Renal cortical epithelial cell (primary cell): ENCODE results near the gene NGLY1. TPM values are rescaled to one million over a fixed set of nuclear protein-coding genes. Genes with fewer than 3 reads are reported as not detected.

ENCODE experiments used
- DNase-seq: peaks from one replicate; pipeline ENCODE4 v3.0.0-alpha.2; 2011; ENCODE audit warnings: low read depth
- total RNA-seq: library from RNA; depleted of rRNA; stranded (reverse); fragments of >200 nt; gene quantifications from 2 replicates; pipeline ENCODE4 v1.2.3, GENCODE V29; 2014

The NGLY1 gene, protein sequence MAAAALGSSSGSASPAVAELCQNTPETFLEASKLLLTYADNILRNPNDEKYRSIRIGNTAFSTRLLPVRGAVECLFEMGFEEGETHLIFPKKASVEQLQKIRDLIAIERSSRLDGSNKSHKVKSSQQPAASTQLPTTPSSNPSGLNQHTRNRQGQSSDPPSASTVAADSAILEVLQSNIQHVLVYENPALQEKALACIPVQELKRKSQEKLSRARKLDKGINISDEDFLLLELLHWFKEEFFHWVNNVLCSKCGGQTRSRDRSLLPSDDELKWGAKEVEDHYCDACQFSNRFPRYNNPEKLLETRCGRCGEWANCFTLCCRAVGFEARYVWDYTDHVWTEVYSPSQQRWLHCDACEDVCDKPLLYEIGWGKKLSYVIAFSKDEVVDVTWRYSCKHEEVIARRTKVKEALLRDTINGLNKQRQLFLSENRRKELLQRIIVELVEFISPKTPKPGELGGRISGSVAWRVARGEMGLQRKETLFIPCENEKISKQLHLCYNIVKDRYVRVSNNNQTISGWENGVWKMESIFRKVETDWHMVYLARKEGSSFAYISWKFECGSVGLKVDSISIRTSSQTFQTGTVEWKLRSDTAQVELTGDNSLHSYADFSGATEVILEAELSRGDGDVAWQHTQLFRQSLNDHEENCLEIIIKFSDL
- total RNA-seq, result 39.9 and 42.7 TPM in 2 replicates

DNA sequence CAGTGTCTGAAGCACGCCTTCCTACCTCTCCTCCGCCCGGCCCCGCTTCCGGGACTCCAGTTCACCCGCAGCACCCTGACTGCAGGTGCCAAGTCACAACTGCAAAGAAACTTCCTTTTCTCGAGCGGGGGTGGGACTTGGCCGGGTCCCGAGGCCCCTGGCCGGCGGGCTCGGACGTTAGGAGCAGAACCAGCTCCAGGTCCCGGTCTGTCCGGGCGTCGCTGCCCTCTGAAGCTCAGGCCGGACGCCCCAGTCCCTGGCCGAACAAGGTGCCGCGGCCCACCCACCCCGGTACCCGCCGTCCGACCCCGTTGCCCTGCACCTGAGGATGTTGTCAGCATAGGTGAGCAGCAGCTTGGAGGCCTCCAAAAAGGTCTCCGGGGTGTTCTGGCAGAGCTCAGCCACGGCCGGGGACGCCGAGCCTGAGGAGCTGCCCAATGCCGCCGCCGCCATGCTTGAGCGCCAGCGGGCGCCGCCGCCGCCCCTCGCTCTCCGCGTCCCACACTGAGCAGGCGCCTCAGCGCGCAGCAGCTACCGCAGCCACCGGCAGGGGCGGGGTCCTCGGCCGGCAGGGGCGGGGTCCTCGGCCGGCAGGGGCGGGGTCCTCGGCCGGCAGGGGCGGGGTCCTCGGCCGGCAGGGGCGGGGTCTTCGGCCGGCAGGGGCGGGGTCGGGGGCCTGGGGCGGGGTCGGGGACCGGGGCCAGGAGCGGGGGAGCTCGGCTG, at the start of gene NGLY1:
TSS of gene NGLY1 (minus strand) at position 506 of the 723 bp plus-strand sequence. CDS start at position 453, 53 bp downstream.
- DNase-seq, result peak; percentile 44

DNA sequence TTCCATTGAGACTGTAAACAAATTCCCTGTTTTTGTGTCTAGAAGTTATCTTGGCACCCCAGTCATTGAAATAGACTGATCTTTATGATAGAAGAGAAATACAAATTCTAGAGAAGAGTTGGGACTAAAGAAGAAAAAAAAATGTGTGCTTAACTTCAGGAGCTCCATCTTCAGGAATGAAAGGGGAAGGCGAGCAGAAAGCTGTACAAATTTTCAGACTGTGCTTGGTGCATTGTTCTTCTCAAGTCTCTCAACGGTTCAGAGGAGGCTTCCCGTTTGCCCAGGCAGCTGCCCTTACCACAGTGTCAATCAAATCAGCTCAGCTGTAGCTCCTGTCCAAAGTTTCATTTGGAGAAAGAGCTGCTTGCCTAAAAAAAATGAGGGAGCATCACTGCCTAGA, 48.3 kb upstream of the NGLY1 start:
- peak; percentile 82 for DNase-seq

DNA sequence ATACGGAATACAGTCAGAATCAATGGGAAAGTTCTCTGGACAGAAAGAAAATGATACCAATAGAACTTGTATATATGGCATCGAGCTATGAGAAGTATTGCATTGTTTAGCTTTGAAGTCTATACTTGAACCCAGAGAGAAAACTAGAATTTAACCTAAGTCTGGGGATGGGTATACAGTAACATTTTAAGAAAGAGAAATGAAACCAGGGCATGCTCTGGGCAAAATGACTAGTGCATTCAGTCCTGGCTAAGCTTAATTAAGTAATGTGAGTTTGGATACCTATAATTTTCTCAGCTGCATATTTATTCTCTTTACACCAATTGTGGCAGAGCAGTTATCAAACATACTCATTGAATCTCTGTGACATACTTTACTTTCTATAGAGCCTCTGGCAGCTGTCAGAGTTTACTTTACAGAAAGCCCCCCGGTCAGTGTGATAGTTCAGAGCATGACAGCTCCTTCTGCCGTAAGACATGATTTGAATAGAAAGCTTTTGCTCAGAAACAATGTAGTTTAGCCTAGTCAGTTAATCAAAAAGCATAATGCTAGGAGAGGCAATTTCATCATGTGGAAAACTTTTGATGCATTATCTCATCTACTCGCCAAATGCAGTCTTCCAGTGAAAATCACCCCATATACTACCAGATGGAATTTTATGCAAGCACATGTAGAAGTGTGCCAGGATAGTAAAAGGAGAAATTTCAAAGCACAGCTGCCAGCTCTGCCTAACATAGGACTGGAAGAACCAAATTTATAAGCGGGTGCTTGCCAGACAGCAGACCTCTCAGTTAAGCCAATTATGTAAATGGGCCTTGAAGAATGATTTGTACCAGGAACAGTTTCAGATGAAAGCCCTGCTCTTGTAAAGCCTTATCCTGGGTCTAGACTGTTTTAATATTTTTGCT, 47.4 kb upstream of the NGLY1 start:
- no peak for DNase-seq

DNA sequence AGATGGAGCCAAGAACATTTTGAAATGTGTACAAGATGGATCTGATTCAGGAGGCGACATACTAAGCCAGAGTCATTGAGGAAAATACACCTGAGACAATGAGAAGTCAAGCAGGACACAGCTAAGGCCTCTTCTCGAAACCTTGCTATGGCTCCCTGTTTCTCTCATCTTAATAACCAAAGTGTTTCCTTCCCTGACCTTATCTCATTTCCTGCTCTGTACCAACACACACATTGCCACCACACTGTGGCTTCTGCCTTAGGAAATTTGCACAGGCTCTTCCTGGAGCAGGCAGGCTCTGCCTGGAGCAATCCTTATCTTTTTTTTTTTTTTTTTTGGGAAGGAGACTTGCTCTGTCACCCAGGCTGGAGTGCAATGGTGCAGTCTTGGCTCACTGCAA, 43.3 kb upstream of the NGLY1 start:
- DNase-seq, result no peak

DNA sequence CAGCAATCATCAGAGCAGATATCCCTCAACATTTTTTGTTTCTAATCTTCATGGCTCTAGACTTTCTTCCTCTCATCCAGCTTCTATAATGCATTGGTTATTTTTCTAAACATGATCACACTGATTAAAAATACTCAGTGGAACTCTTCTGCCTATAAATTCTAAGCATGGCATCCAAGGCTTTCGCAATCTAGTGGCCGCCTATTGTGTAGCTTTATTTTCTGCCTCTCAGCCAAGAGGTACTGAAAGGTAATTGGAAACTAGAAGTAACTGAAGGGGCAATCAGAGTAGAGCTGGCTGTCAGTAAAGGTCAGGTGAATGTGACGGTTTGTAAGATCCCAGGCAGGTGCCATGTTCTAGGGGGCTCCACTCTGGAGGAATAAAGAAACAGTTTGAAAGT, 40.1 kb upstream of the NGLY1 start:
- no peak for DNase-seq

DNA sequence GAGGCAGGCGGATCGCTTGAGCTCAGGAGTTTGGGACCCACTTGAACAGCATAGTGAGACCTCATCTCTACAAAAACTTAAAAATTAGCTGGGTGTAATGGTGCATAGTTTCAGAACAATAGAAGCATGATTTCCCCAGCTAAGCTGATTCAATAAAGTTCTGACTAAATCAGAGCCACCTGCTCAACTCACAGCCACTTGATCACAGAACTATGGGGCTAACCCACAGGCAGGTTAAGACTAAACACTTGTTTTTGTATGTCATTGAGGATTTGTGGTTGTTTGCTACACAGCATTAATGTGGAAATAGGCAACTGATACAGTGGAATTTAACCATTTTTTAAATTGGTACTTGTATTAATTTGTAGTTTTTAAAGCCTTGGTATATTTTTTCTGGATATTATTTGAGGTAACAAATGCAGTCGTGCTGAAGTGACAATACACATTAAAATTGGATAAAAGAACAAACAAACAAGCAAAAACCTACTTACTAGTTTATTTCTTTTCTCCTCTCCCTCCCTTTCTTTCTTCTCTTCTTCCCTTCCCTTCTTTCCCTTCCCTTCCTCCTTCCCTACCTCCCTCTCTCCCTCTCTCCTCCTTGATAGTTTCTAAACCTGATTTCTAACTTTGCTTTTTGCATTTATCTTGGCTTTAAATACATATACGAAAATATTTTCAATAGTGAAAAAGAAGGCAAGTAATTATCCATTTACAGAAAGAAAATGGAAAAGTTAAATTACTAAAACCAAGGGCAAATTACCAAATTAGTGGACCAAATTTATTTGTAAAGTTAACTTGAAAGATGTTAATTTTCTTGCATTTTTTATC, 38.7 kb upstream of the NGLY1 start:
- DNase-seq, result no peak

DNA sequence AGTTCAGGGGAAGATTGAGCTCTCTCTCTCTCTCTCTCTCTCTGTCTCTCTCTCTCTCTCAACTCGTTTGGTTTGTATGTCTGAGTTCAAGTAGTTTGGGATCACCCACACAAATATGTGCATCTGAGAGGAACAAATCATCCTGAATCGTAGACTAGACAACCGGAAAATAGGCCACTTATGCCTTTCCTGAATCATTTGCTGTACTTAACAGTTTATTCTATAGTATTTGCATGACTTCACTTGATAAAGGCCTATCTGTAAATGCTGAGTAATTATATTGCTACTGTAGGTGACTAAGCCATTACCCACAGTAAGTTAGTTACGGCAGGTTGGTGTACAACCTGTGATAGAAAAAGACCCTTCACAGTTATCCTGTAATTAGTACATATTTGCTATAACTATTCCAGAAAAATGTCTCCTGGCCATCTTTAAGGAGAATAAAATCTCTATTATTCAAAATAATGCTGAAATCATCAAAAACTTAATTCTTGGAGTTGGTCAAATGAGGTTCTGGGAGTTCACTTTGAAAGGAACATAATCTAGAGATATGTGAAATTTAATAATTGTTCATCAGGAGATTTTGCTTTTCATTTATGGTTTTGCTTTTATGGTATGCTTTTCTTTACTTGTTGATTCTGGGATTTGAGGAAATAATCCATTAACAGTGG, 37.7 kb upstream of the NGLY1 start:
- peak; percentile 21 for DNase-seq

DNA sequence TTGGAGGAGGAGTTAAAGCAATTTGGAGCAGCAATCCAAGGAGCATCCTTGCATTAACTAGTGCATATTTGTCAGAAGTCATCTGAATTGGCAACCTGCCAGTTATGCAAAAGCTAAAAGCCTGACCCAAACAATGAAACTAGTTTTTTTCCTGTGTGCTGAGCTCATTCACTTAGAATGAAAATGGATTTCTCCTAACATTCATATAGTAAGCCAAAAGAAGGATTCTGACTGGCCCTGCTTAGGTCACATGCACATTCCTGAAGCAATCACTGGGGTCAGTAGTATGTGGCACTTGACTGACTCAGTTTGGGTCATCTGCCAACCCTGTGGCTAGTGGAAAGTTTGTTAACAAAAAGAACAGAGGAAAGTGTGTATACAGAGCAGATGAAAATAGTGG, 37.1 kb upstream of the NGLY1 start:
- DNase-seq, result peak; percentile 95

DNA sequence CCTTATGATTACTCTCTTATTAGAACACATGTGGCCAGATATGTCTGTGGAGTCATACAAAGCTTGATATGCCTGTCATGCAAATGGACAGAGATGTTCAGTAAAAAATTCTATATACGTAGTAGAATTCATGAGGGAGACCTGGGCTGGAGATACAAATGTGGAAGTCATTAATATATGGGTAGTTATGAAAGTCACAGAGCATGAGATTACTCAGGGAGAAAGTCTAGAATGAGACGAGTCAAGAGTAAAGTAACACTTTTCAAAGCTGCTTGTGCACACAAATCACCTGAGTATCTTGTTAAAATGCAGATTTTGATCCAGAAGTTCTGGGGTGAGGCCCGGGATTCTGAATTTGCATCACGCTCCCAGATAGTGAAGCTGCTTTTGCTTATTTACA, 35.1 kb upstream of the NGLY1 start:
- no peak for DNase-seq

DNA sequence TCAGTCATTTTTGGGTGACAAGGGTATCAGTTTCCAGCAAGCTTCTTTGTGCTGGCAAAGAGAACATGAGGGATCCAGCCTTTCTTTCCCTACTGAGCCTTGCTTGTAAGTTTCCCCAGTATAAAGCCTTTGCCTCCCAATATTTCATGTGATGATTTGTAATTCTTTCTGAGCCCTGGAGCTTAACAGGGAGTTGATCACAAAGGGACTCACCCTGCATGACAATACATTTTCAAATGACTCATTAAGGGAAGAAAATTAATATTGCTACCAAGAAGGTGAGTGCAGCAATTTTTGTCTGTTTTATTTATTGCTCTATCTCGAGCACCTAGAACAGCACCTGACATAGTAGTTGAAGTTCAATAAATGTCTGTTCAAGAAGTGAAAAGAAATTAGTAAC, 34.4 kb upstream of the NGLY1 start:
- no peak for DNase-seq

DNA sequence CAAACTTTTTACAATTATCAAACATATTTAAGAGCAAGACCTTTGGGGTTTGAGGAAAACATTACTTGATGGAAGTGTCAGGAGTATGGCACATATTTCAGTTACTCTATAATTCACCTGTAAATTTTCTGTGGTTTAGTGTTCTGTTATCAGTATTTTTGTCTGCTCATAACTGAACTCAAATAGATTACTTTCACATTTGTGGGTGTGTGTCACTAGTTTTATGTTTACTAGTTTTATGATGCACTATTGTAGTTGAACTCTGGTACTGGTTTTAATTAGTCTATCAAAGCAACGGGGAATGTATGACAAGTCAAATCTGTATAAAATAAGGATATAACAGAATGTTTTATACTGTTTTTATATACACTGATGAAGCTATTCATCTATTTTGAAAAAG, 33.9 kb upstream of the NGLY1 start:
- no peak for DNase-seq

DNA sequence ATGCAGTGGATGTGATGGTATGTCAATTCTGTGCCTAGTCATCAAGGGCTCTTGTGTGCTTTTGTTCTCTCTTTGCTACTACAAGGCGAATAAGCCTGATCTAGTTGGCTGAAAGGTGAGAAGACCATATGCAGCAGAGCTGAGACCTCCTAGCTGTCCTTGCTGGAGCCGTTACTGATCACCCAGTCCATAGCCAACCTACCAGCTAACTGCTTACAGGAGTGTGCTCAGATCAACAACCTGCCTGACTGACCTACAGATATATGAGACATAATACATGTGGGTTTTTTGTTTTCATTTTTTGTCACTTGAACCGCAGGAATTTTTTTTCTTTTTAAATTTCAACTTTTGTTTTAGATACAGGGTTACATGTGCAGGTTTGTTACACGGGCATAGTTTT, 29.4 kb upstream of the NGLY1 start:
- no peak for DNase-seq

DNA sequence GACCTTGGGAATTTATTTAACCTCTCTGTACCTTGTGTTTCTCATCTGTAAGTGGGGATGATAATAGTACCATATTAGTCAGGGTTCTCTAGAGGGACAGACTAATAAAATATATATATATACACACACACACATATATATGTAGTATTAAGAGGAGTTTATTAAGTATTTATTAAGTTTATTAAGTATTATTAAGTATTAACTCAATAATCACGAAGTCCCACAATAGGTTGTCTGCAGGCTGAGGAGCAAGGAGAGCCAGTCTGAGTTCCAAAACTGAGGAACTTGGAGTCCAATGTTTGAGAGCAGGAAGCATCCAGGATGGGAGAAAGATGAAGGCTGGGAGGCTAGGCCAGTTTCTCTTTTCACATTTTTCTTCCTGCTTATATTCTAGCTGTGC, 21.4 kb upstream of the NGLY1 start:
- DNase-seq, result no peak

DNA sequence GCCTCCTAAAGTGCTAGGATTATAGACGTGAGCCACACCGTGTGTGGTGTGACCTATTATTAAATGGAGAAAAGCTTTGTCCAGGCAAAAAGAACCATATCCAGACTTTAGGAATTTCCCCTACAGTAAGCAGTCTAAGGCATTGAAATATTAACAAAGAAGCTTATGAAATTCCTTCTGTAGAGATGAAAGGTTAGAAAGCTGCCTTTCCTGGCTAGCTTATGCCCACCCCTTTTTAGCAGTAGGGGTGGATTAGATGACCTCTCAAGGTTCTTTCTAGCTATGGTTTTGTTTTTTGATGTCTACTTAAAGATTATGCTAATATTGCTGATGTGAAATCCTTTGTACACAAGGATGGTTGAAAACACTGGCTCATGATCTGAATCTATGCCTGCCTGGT, 20.6 kb upstream of the NGLY1 start:
- no peak for DNase-seq

DNA sequence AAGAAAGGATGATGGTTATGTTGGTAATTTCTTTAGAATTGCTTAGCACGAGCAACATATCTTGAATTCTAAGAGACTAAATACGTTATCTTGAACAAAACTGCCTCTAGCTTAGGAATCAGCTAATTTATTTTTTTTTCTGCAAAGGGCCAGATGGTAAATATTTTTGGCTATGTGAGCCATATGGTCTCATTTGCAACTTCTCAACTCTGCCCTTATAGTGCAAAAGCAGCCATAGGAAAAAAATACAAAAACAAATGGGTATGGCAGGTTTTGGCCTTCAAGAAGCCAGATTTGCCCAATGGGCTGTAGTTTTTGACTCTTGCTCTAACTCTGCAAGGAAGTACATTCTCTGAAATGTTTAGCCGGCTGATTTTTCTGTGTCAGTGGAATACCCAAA, 18.5 kb upstream of the NGLY1 start:
- DNase-seq, result no peak

DNA sequence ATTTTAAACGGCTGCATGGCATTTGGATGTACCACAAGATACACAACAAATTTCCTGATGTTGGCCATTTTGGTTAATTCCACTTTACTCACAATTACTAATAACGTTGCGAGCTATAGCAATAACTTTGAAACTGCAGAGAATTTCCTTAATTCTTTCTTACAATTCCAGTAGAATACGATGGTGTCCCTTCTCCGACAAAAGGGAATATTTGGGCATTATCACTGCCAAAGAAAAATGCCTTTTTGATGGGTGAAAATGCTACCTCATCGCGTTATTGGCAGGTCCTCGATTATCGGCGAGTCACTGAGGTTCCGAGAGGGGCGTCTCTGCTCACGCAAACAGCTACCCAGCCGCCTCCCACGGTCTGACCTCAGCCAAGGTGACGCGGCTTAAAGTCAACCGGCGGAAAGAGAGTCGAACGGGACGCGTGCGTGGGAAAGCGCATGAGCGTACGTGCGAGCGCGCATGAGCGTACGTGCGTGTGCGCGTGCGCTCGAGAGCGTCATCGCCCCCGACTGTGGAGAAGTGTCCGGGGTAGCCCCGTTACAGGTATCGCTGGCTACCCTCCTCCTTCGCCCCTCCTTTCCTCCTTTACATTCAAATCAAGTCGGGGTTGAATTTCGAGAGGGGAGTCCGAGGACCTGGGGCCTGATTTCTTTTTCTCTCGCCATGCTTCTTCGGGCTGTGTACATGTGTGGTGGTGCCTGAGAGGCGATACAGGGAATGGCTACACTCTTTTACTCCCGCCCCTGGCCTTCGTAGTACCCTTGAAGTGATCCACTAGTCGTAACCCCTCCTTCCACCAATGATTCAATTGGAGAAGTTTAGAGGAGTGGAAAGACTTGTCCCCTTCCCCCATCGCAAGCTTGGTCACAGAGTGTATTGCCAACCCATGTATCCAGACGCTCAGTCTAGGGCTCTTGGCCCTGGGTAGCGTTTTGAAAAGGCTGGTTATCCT, 6.6 kb upstream of the NGLY1 start, which contains the start of gene OXSM:
TSS of gene OXSM (plus strand) at position 495 of the 961 bp plus-strand sequence. CDS start 931 bp downstream, outside the sequence.
- DNase-seq, result peak; percentile 86

DNA sequence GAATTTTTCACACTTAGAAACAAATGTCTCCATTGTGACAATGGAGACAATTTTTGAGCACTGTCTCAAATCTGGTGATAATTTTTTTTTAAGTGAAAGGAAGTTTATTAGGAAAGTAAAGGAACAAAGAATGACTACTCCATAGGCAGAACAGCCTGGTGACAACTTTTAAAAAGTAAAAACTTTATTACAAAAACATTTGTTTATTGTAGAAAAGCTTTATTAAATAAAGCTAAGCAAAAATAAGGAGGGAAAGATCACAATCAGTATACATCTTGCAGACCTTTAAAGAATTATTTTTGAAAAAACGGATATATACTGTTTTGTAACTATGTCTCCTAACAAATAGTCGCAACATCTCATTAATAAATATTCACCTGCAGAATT, 6.0 kb upstream of the NGLY1 start:
- no peak for DNase-seq

DNA sequence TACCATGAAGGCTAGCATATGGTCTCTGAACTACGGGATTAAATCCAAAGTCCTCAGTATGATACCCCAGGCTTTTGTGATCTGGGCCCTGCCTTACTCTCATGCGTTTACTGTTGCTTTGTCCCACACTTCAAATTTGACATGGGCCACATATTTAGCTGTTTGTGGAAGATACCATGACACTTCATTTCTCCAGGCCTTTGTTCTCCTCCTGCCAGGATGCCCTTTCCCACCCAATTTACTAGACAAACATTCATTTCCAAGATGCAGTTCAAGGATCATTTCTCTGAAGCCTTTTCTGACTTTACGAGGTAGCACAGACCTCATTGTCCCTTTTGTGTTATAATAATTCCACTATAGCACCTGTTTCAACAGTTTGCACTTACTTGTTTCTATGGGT, 4.4 kb upstream of the NGLY1 start:
- DNase-seq, result no peak

DNA sequence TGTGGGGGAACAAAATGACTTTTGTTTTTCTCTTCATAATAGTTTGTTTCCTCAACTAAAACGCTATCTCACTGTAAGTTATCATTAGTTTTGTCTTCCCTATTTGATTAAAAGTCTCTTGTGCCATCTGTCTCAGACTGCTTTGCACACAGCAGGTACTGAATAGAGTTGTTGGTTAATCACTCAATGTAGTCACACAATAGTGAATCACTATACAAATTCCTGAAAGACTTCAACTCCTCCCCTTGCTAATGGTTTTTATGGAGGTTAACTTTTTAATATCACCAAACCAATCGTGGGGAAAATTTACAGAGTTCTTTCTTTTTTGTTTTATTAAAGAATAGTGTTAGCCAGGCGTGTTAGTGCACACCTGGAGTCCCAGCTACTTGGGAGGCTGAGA, 2.6 kb upstream of the NGLY1 start:
- peak; percentile 72 for DNase-seq
